Neural cell (in vitro differentiated cells): ENCODE measurements around the gene CKM. TPM values are rescaled to one million over a fixed set of nuclear protein-coding genes. Genes with fewer than 3 reads are reported as not detected.

Source experiments
- H2AFZ ChIP-seq: fragments of 200-600, 300-800 bp; sonication (generic), shearing (Covaris generic); 2 replicates; pipeline ENCODE4 v1.6.0; 2014; ENCODE audit warnings: low read depth, mild to moderate bottlenecking, antibody characterized with exemption, low read length, moderate library complexity
- H3F3A ChIP-seq: fragments of 200-600 bp; shearing (Covaris generic); 2 replicates; pipeline ENCODE4 v1.6.1; 2016; ENCODE audit warnings: mild to moderate bottlenecking, moderate library complexity, mixed read lengths, antibody characterized with exemption, low read length; ENCODE audit not compliant: insufficient read depth, poor library complexity, severe bottlenecking
- H3K27ac ChIP-seq: fragments of 200-600, 300-800 bp; sonication (generic), shearing (Covaris generic); 2 replicates; pipeline ENCODE4 v1.5.1; 2014; ENCODE audit warnings: mild to moderate bottlenecking, low read length, moderate library complexity
- H3K27me3 ChIP-seq: fragments of 300-800, 200-600 bp; sonication (generic), shearing (Covaris generic); 2 replicates; pipeline ENCODE4 v1.6.0; 2014; ENCODE audit warnings: mild to moderate bottlenecking, low read depth, low read length, moderate library complexity; ENCODE audit not compliant: insufficient read depth
- H3K36me3 ChIP-seq: fragments of 300-800, 200-600 bp; sonication (generic), shearing (Covaris generic); 2 replicates; pipeline ENCODE4 v1.5.1; 2014; ENCODE audit warnings: mild to moderate bottlenecking, antibody characterized with exemption, low read length, moderate library complexity; ENCODE audit not compliant: insufficient read depth
- H3K4me2 ChIP-seq: fragments of 300-800, 200-600 bp; sonication (generic), shearing (Covaris generic); 2 replicates; pipeline ENCODE4 v1.6.0; 2014; ENCODE audit warnings: mild to moderate bottlenecking, low read length
- H3K4me3 ChIP-seq: fragments of 300-800, 200-600 bp; sonication (generic), shearing (Covaris generic); 2 replicates; pipeline ENCODE4 v1.5.1; 2014; ENCODE audit warnings: mild to moderate bottlenecking, low read length, moderate library complexity
- H3K79me2 ChIP-seq: fragments of 200-600 bp; shearing (Covaris generic); replicated peaks from 2 replicates; pipeline ENCODE4 v1.6.0; 2014; ENCODE audit warnings: mild to moderate bottlenecking, low read length, moderate library complexity; ENCODE audit not compliant: insufficient read depth
- H3K9ac ChIP-seq: fragments of 300-800, 200-600 bp; sonication (generic), shearing (Covaris generic); 2 replicates; pipeline ENCODE4 v1.6.1; 2016; ENCODE audit warnings: mild to moderate bottlenecking, low read length, mixed read lengths
- H3K9me2 ChIP-seq: fragments of 200-600 bp; shearing (Covaris generic); 2 replicates; pipeline ENCODE4 v1.6.1; 2016; ENCODE audit warnings: mild to moderate bottlenecking, low read length, mixed read lengths; ENCODE audit not compliant: insufficient read depth
- H3K9me3 ChIP-seq: fragments of 200-600, 300-800 bp; sonication (generic), shearing (Covaris generic); 2 replicates; pipeline ENCODE4 v1.6.1; 2016; ENCODE audit warnings: mild to moderate bottlenecking, mixed run types, low read length, moderate library complexity, mixed read lengths
- H4K20me1 ChIP-seq: fragments of 200-600 bp; shearing (Covaris generic); 2 replicates; pipeline ENCODE4 v1.6.1; 2016; ENCODE audit warnings: mild to moderate bottlenecking, mixed run types; ENCODE audit not compliant: insufficient read depth
- EP300 ChIP-seq: fragments of 450-650 bp; conservative IDR thresholded peaks from 2 replicates; pipeline ENCODE4 v1.6.1; 2014; ENCODE audit warnings: antibody characterized with exemption, mild to moderate bottlenecking, moderate library complexity; ENCODE audit not compliant: poor library complexity, severe bottlenecking
- EZH2 ChIP-seq: fragments of 200-600, 300-800 bp; shearing (Covaris generic), sonication (generic); IDR thresholded peaks from 2 replicates; pipeline ENCODE4 v1.6.1; 2014; ENCODE audit warnings: antibody characterized with exemption, low read length, borderline replicate concordance, mild to moderate bottlenecking; ENCODE audit not compliant: insufficient read depth, poor library complexity, severe bottlenecking
- MXI1 ChIP-seq: fragments of 450-650 bp; conservative IDR thresholded peaks from 2 replicates; pipeline ENCODE4 v1.6.1; 2014; ENCODE audit warnings: antibody characterized with exemption, mild to moderate bottlenecking; ENCODE audit not compliant: poor library complexity, severe bottlenecking
- POLR2AphosphoS5 ChIP-seq: IDR thresholded peaks from 2 replicates; pipeline ENCODE4 v1.6.1; 2012
- RAD21 ChIP-seq: fragments of 450-650 bp; conservative IDR thresholded peaks from 2 replicates; pipeline ENCODE4 v1.6.1; 2014; ENCODE audit warnings: antibody characterized with exemption, mild to moderate bottlenecking, moderate library complexity
- SMC3 ChIP-seq: fragments of 450-650 bp; conservative IDR thresholded peaks from 2 replicates; pipeline ENCODE4 v1.6.1; 2014; ENCODE audit warnings: antibody characterized with exemption, mild to moderate bottlenecking, moderate library complexity; ENCODE audit not compliant: poor library complexity
- TAF1 ChIP-seq: IDR thresholded peaks from 2 replicates; pipeline ENCODE4 v1.6.1; 2012; ENCODE audit warnings: low read depth
- polyA plus RNA-seq: library from polyadenylated mRNA; depleted of rRNA; stranded (reverse); fragments of >200 nt; gene quantifications from 2 replicates; pipeline ENCODE4 v1.2.3, GENCODE V29; 2014
- TF ChIP-seq, protein P1 (sequence below): IDR thresholded peaks from 2 replicates; pipeline ENCODE4 v1.6.1; 2012; ENCODE audit warnings: borderline replicate concordance
- TF ChIP-seq, protein P2 (sequence below): fragments of 450-650 bp; IDR thresholded peaks from 2 replicates; pipeline ENCODE4 v1.5.1; 2014; ENCODE audit warnings: antibody characterized with exemption, mild to moderate bottlenecking, moderate library complexity; ENCODE audit not compliant: poor library complexity, severe bottlenecking

The CKM gene
- polyA plus RNA-seq, 1 donor from 2014 or later: 0.14 TPM

DNA sequence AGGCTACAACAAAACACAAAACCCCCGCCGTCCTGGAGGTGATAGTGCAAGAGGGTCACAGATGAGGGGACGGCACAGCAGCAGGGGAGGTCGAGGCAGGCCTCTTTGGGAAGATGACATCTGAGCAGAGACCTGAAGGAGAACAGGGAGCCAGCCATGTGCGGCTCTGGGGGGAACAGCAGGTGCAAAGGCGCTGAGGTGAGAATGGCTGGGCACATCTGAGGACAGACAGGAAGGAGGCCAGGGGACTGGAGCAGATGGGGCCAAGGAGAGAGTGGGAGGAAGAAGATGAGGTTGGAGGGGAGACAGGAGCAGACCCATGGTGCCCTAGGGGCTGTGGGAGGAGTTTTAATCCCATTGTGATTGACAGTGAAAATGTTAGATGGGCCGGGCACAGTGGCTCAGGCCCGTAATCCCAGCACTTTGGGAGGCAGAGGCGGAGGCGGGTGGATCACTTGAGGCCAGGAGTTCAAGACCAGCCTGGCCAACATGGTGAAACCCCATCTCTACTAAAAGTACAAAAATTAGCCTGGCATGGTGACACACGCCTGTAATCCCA is 1.8 kb upstream of the CKM start:
- no peaks in the 10 kb centered on the region for H3K9me3 ChIP-seq
- H3K9me2 ChIP-seq: no peaks in the 10 kb centered on the region
- no peaks in the 10 kb centered on the region for H3F3A ChIP-seq
- no peak overlapping the region for H3K27ac ChIP-seq
- no peak overlapping the region for H3K4me3 ChIP-seq
- no peaks in the 10 kb centered on the region for H3K27me3 ChIP-seq
- no peaks in the 10 kb centered on the region for H4K20me1 ChIP-seq
- no peaks in the 10 kb centered on the region for H3K36me3 ChIP-seq
- H3K4me2 ChIP-seq: no peak overlapping the region
- no peaks in the 10 kb centered on the region for H3K79me2 ChIP-seq
- H3K9ac ChIP-seq: no peak overlapping the region
- no peak overlapping the region for H2AFZ ChIP-seq
- no peak for TF ChIP-seq POLR2AphosphoS5
- no peak for TF ChIP-seq MXI1
- no peak for TF ChIP-seq SMC3
- no peak for TF ChIP-seq EP300
- no peak for TF ChIP-seq TAF1
- TF ChIP-seq, protein P1, sequence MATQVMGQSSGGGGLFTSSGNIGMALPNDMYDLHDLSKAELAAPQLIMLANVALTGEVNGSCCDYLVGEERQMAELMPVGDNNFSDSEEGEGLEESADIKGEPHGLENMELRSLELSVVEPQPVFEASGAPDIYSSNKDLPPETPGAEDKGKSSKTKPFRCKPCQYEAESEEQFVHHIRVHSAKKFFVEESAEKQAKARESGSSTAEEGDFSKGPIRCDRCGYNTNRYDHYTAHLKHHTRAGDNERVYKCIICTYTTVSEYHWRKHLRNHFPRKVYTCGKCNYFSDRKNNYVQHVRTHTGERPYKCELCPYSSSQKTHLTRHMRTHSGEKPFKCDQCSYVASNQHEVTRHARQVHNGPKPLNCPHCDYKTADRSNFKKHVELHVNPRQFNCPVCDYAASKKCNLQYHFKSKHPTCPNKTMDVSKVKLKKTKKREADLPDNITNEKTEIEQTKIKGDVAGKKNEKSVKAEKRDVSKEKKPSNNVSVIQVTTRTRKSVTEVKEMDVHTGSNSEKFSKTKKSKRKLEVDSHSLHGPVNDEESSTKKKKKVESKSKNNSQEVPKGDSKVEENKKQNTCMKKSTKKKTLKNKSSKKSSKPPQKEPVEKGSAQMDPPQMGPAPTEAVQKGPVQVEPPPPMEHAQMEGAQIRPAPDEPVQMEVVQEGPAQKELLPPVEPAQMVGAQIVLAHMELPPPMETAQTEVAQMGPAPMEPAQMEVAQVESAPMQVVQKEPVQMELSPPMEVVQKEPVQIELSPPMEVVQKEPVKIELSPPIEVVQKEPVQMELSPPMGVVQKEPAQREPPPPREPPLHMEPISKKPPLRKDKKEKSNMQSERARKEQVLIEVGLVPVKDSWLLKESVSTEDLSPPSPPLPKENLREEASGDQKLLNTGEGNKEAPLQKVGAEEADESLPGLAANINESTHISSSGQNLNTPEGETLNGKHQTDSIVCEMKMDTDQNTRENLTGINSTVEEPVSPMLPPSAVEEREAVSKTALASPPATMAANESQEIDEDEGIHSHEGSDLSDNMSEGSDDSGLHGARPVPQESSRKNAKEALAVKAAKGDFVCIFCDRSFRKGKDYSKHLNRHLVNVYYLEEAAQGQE: no peak
- no peak for TF ChIP-seq RAD21
- no peak for TF ChIP-seq EZH2
- TF ChIP-seq, protein P2, sequence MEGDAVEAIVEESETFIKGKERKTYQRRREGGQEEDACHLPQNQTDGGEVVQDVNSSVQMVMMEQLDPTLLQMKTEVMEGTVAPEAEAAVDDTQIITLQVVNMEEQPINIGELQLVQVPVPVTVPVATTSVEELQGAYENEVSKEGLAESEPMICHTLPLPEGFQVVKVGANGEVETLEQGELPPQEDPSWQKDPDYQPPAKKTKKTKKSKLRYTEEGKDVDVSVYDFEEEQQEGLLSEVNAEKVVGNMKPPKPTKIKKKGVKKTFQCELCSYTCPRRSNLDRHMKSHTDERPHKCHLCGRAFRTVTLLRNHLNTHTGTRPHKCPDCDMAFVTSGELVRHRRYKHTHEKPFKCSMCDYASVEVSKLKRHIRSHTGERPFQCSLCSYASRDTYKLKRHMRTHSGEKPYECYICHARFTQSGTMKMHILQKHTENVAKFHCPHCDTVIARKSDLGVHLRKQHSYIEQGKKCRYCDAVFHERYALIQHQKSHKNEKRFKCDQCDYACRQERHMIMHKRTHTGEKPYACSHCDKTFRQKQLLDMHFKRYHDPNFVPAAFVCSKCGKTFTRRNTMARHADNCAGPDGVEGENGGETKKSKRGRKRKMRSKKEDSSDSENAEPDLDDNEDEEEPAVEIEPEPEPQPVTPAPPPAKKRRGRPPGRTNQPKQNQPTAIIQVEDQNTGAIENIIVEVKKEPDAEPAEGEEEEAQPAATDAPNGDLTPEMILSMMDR: no peak

DNA sequence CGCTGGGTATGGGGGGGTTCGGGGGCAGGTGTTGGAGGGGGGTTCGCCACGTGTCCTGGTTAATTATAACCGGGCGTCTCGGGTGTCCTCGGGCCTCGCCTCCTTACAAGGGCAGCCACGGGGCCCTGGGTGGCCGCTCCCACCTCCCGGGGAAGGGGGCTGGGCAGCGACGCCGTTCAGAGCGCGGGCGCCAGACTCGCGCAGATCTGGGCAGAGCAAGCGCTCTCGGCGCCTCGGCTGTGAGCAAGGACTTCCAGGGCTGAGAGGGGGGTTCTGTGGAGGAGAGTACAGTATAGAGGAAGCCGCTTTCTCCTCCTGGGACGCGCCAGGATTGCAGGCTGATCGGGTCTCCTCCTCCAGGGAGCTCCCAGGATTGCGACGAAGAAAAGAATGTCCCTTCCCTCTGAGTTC is 1.0 kb upstream of the CKM start:
- no peaks in the 10 kb centered on the region for H3K36me3 ChIP-seq
- H3K27ac ChIP-seq: no peak overlapping the region
- no peak overlapping the region for H3K4me3 ChIP-seq
- H3K9ac ChIP-seq: no peak overlapping the region
- no peaks in the 10 kb centered on the region for H3K27me3 ChIP-seq
- no peaks in the 10 kb centered on the region for H3K79me2 ChIP-seq
- no peak overlapping the region for H2AFZ ChIP-seq
- no peak overlapping the region for H3K4me2 ChIP-seq
- no peaks in the 10 kb centered on the region for H3K9me3 ChIP-seq
- no peaks in the 10 kb centered on the region for H3K9me2 ChIP-seq
- no peak for TF ChIP-seq TAF1
- TF ChIP-seq, protein P2: no peak
- no peak for TF ChIP-seq SMC3
- TF ChIP-seq, protein P1: no peak
- no peak for TF ChIP-seq EZH2
- TF ChIP-seq POLR2AphosphoS5: no peak
- TF ChIP-seq MXI1: no peak
- TF ChIP-seq EP300: no peak
- no peak for TF ChIP-seq RAD21
- H4K20me1 ChIP-seq: no peaks in the 10 kb centered on the region
- no peaks in the 10 kb centered on the region for H3F3A ChIP-seq
